Ovary (tissue), 9 donors: ENCODE results near the gene CDX1. TPM values are rescaled to one million over a fixed set of nuclear protein-coding genes. Genes with fewer than 3 reads are reported as not detected.

Experiments
- DNase-seq, 5 donors: peaks; one replicate each; pipeline ENCODE4 v3.0.0-alpha.2; 2019 to 2020
- H3K27ac ChIP-seq, 2 donors: fragments of 200-600 bp; one replicate each; pipeline versions ENCODE4 v1.5.1 to v1.8.0; 2019 to 2022
- H3K27me3 ChIP-seq: fragments of 200-600 bp; one replicate; pipeline ENCODE4 v1.8.0; 2022
- H3K36me3 ChIP-seq: fragments of 200-600 bp; sonication (generic); one replicate; pipeline ENCODE4 v1.5.1; 2019
- H3K4me1 ChIP-seq: one replicate; pipeline ENCODE4 v1.8.1; 2013; ENCODE audit warnings: mild to moderate bottlenecking, moderate library complexity; ENCODE audit not compliant: insufficient read depth
- H3K4me3 ChIP-seq: fragments of 200-600 bp; sonication (generic); one replicate; pipeline ENCODE4 v1.5.1; 2017
- H3K9me3 ChIP-seq, 2 donors: fragments of 200-600 bp in 1 of 2; sonication (generic) in 1 of 2; one replicate each; pipeline versions ENCODE4 v1.5.1 to v1.8.1; 2013 to 2019; ENCODE audit warnings: mild to moderate bottlenecking in 1 of 2, moderate library complexity in 1 of 2
- CTCF ChIP-seq, 3 donors: fragments of 450-650 bp in 2 of 3; fragments of 200-600 bp in 1 of 3; IDR thresholded peaks; one replicate each; pipeline versions ENCODE4 v1.5.1 to v1.8.0; 2016 to 2022; ENCODE audit warnings: antibody characterized with exemption in 3 of 3, mild to moderate bottlenecking in 1 of 3
- EP300 ChIP-seq: sonication (generic); formaldehyde crosslinking; IDR thresholded peaks from one replicate; pipeline ENCODE4 v1.6.1; 2017; ENCODE audit warnings: antibody characterized with exemption
- POLR2A ChIP-seq: fragments of 450-650 bp; IDR thresholded peaks from one replicate; pipeline ENCODE4 v1.6.1; 2017; ENCODE audit warnings: antibody characterized with exemption, mild to moderate bottlenecking, moderate library complexity
- WGBS, 3 donors: extraction: QIAGEN DNeasy Blood & Tissue Kit in 1 of 3; methylation state at CpG; one replicate each; pipeline versions ENCODE4 v1.1.5 to v1.1.7; 2013 to 2017; 5-methylcytosine and 5-hydroxymethylcytosine counted together
- intact Hi-C, 4 donors: fragments of 100-400 bp; cut with DNase I; formaldehyde crosslinking; loops; one replicate each; pipeline versions ENCODE4 v1.11.0 to v1.15.1; 2022 to 2023
- polyA plus RNA-seq, 2 donors: library from polyadenylated mRNA; stranded (reverse); fragments of 200-250 nt in 1 of 2; fragments of 350-450 nt in 1 of 2; fragmentation: Illumina TruSeq in 1 of 2; extraction: RNeasy Lipid Tissue Mini Kit (QIAGEN cat#74804) in 1 of 2; gene quantifications; one replicate each; pipeline ENCODE4 v1.2.3, GENCODE V29; 2013 to 2014
- total RNA-seq, 7 donors: library from RNA; depleted of rRNA in 2 of 7; stranded (reverse); fragments of >200 nt in 2 of 7; fragmentation: NEBNext Ultra II Directional in 3 of 7; extraction: Animal tissue kit (Norgen Biotek cat#: 25700) in 3 of 7; gene quantifications; one replicate each; pipeline versions ENCODE4 v1.1.0 to v1.2.4, GENCODE V29; 2016 to 2023
- donor health status: DM: no; HTN: no; CAD: no; lungs with moderate emphysema.
- donor health status: DM: no; HTN: no; CAD: no.
- donor health status: Bipolar disorder and iron deficiency.
- donor health status: DM: yes; HTN: yes; CAD: no.
- donor health status: DM: no; HTN: no; CAD: no.
- donor health status: DM: yes; HTN: yes; CAD: no.

The CDX1 gene
- total and polyA plus RNA-seq, 9 donors = 0.18 to 1.4 (median 0.58) TPM

GRCh38 chr5:150153483-150153882, 13.1 kb upstream of the CDX1 start:
- WGBS, 3 donors = 6 to 17% (median 15%) methylated on average over 2 of the region's 2 CpGs
- H3K9me3 ChIP-seq = no peaks in the 10 kb centered on the region
- intact Hi-C loops = no loop called here
- H3K4me3 ChIP-seq = peak overlapping the region; percentile 59
- TF ChIP-seq POLR2A (no peak), CTCF (IDR thresholded peaks at IDR 0.05) (no peak), EP300 (no peak)
- H3K4me1 ChIP-seq = peaks cover 33% of the 10 kb centered on the region
- peak overlapping the region; percentile 83 to 91 for H3K27ac ChIP-seq
- no peak for DNase-seq
- H3K27me3 ChIP-seq = no peaks in the 10 kb centered on the region
- H3K36me3 ChIP-seq = no peaks in the 10 kb centered on the region

- WGBS, 3 donors = 15 to 18% (median 17%) methylated on average over 9 of the region's 9 CpGs
- Histone ChIP-seq H3K27ac (peak overlapping the region; percentile 83 to 91), H3K4me1 (peaks cover 34% of the 10 kb centered on the region), H3K4me3 (peak overlapping the region; percentile 59), H3K9me3 (no peaks in the 10 kb centered on the region), H3K36me3 (no peaks in the 10 kb centered on the region), H3K27me3 (no peaks in the 10 kb centered on the region)
- peak in 3 of 5 donors; percentile 45 to 67 (median 55) for DNase-seq
- TF ChIP-seq POLR2A (peak; percentile 48), EP300 (no peak), CTCF (IDR thresholded peaks at IDR 0.05) (peak in 2 of 3 donors; percentile 18 to 26)
- intact Hi-C loops = no loop called here
Observed at GRCh38 chr5:150153957-150154617, 12.5 kb upstream of the CDX1 start.

GRCh38 chr5:150154618-150155128, 11.9 kb upstream of the CDX1 start:
- TF ChIP-seq EP300 (no peak), CTCF (IDR thresholded peaks at IDR 0.05) (no peak), POLR2A (no peak)
- intact Hi-C loops = no loop called here

GRCh38 chr5:150155258-150156026, 11.1 kb upstream of the CDX1 start, which contains the start of gene PDGFRB:
TSS of gene PDGFRB (minus strand) at chr5:150155845. CDS start at chr5:150137047, 18,798 bp downstream.
- intact Hi-C loops = no loop called here
- WGBS, 3 donors = 1 to 5% (median 1%) methylated on average over 16 to 17 of the region's 17 CpGs

More at GRCh38 chr5:150154618-150155128, 11.9 kb upstream of the CDX1 start:
- Histone ChIP-seq H3K9me3 (no peaks in the 10 kb centered on the region), H3K27ac (peak overlapping the region; percentile 83 to 91), H3K4me1 (peaks cover 34% of the 10 kb centered on the region), H3K36me3 (no peaks in the 10 kb centered on the region), H3K27me3 (no peaks in the 10 kb centered on the region), H3K4me3 (peak overlapping the region; percentile 59)
- peak in 1 of 5 donors; percentile 44 for DNase-seq
- 11 to 17% (median 12%) methylated on average over 7 of the region's 7 CpGs for WGBS, 3 donors

More at GRCh38 chr5:150155258-150156026, 11.1 kb upstream of the CDX1 start, which contains the start of gene PDGFRB:
- TF ChIP-seq CTCF (IDR thresholded peaks at IDR 0.05) (no peak), EP300 (no peak), POLR2A (peak; percentile 82)
- Histone ChIP-seq H3K36me3 (no peaks in the 10 kb centered on the region), H3K4me3 (peak within 1 kb of the TSS; percentile 59), H3K4me1 (peaks cover 36% of the 10 kb centered on the region), H3K27ac (peak within 1 kb of the TSS; percentile 83 to 91), H3K9me3 (no peaks in the 10 kb centered on the region), H3K27me3 (no peaks in the 10 kb centered on the region)
- peak; percentile 95 to 98 (median 96) for DNase-seq
